ENCODE data around the gene ZNF275. TPM values are rescaled to one million over a fixed set of nuclear protein-coding genes. Genes with fewer than 3 reads are reported as not detected.

Gene ZNF275
- total and polyA plus RNA-seq, 2 donors (not counting 3 experiments of a cell fraction or from before 2014, with no cell fraction given), result 10.3 to 11.0 TPM

DNA sequence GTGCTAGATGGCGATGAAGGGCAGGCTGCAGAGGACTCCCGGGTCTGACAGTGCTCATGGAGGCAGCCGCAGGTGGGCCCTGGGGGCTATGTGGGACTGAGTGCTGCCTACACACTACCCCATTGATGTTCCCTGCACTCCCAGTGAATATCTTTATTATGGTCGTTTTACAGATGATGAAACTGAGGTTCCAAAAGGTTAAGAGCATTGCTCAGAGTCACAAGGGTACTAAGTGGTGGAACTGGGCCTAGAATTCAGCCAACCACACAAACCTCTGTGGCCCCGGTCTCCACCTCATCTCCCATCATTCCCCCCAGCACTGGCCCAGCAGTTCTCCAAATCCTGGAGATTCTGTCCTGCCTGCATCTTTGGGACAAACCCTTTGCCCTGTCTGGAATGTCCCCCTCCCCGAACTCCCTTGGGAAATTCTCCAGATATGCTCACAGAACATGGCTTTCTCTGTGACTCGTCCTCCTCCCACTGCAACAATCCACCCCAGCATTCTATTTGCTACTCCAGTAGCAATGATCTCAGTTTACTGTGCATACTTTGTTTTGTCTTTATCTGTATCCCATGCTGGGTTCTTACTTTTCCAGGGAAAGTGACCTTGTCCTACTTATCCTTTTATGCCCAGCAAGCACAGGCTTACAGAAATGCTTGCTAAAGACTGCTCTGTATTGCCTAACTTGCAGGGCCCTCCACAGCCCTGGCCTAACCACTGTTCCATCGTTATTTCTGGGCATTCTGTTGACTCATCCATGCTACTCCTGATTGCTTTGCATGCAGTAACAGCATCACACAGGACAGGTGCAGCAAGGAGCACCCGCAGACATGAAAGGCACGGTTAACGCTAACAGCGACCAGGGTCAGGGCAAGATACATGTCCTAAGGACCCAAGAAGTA, 26.4 kb upstream of the ZNF275 start:
- H3K9ac ChIP-seq (replicated peaks; ENCODE audit: extremely low read depth, insufficient read depth, low read length), result no peak overlapping the region
- no peak overlapping the region for H3K4me2 ChIP-seq (ENCODE audit: insufficient read depth, low read length)
- TF ChIP-seq GATA2 (IDR thresholded peaks at IDR 0.05; ENCODE audit: insufficient read depth, insufficient read length, low read depth, low read length), result no peak
- TF ChIP-seq POLR2A (IDR thresholded peaks at IDR 0.05; ENCODE audit: low read depth, low read length), result no peak
- TF ChIP-seq, protein P1, sequence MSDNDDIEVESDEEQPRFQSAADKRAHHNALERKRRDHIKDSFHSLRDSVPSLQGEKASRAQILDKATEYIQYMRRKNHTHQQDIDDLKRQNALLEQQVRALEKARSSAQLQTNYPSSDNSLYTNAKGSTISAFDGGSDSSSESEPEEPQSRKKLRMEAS (IDR thresholded peaks at IDR 0.05; ENCODE audit: insufficient read depth, insufficient read length), result no peak
- TF ChIP-seq, protein P2, sequence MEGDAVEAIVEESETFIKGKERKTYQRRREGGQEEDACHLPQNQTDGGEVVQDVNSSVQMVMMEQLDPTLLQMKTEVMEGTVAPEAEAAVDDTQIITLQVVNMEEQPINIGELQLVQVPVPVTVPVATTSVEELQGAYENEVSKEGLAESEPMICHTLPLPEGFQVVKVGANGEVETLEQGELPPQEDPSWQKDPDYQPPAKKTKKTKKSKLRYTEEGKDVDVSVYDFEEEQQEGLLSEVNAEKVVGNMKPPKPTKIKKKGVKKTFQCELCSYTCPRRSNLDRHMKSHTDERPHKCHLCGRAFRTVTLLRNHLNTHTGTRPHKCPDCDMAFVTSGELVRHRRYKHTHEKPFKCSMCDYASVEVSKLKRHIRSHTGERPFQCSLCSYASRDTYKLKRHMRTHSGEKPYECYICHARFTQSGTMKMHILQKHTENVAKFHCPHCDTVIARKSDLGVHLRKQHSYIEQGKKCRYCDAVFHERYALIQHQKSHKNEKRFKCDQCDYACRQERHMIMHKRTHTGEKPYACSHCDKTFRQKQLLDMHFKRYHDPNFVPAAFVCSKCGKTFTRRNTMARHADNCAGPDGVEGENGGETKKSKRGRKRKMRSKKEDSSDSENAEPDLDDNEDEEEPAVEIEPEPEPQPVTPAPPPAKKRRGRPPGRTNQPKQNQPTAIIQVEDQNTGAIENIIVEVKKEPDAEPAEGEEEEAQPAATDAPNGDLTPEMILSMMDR (IDR thresholded peaks at IDR 0.05; ENCODE audit: extremely low read depth in 1 of 2, insufficient read depth in 1 of 2, low read depth in 1 of 2, low read length in 2 of 2), result no peak
- TF ChIP-seq POLR2AphosphoS5 (IDR thresholded peaks at IDR 0.05; ENCODE audit: insufficient read depth, low read depth, low read length), result no peak
- no peak for TF ChIP-seq FOS (IDR thresholded peaks at IDR 0.05; ENCODE audit: borderline replicate concordance, insufficient read depth, low read length)
- H3K79me2 ChIP-seq (ENCODE audit: control insufficient read depth, insufficient read depth, low read length), result no peaks in the 10 kb centered on the region
- H4K20me1 ChIP-seq (replicated peaks; ENCODE audit: control insufficient read depth, extremely low read depth, insufficient read depth, low read length), result no peaks in the 10 kb centered on the region
- FAIRE-seq, result no peak
- POLR2A ChIA-PET, result no interaction called here
- H2AFZ ChIP-seq (ENCODE audit: low read depth, low read length), result no peak overlapping the region
- H3K36me3 ChIP-seq (ENCODE audit: control insufficient read depth in 2 of 2, extremely low read depth in 1 of 2, insufficient read depth in 2 of 2, low read length in 2 of 2), result no peaks in the 10 kb centered on the region
- peaks cover 0 to 2% of the 10 kb centered on the region in 2 experiments for H3K27me3 ChIP-seq (ENCODE audit: control insufficient read depth in 2 of 2, insufficient read depth in 2 of 2, low read length in 2 of 2)
- H3K9me3 ChIP-seq (replicated peaks; ENCODE audit: control insufficient read depth, insufficient read depth, low read length), result no peaks in the 10 kb centered on the region
- H3K4me3 ChIP-seq (replicated peaks in 1 of 3; ENCODE audit: insufficient read depth in 1 of 3, low read depth in 1 of 3, low read length in 3 of 3), result no peak overlapping the region
- no peaks in the 10 kb centered on the region for H3K9me1 ChIP-seq (replicated peaks; ENCODE audit: control insufficient read depth, extremely low read depth, insufficient read depth, low read length)
- DNase-seq (ENCODE audit: low read depth, low spot score), result no peak
- dilution Hi-C loops (cut with MboI; ENCODE audit: extremely low pct_ligation_motif_present, low sequenced_read_pairs) (no loop called here), intact Hi-C loops (cut with micrococcal nuclease) (no loop called here)
- H3K27ac ChIP-seq (ENCODE audit: insufficient read depth, low read depth, low read length), result no peak overlapping the region
- CTCF ChIA-PET, result no interaction called here
- H3K4me1 ChIP-seq (ENCODE audit: control insufficient read depth, extremely low read depth, insufficient read depth, low read length), result no peaks in the 10 kb centered on the region
- no TSS peak for BruUV-seq (replicated peaks)
